ENCODE data around the gene IPO11.

The IPO11 gene

DNA sequence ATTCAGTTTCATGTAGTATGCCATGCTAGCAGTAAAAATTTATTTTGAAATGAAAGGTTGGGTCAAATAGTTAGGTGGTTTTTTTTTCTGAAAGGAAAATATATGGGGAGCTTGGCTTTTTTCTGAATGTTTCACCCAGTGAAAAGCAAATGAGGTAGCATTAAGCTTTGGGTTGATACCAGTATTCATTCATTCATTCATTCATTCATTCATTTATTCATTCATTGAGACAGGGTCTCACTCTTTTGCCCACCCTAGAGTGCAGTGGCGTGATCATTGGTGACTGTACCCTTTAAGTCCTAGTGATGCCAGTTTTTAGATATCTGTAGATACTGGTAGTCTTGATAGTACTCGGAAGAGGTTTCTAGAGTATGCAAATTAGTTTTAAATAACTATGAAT lies 123.7 kb downstream of the IPO11 start:
- TF ChIP-seq CTCF (IDR thresholded peaks at IDR 0.05; ENCODE audit: borderline replicate concordance, insufficient read depth, low read depth, low read length), result no peak
- H3K4me3 ChIP-seq (ENCODE audit: low read depth, low read length), result no peak overlapping the region

DNA sequence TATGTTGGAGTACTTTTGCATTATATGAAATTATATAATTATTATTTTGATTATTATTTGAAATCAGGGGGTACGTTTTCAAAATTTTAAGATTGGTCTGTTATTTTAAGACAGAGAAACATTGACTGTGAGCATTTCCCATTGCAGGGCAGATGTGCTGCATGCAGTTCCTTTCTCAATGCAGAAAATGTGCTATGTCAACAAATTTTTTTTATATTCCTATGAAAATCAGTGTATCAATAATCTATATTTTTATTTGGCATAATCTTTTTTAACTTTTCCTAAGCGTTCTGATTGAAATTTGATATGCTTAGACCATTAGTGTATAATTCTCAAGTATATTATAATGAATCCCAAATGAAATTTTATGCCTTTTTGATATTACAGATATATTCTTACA lies 124.2 kb downstream of the IPO11 start:
- no peak overlapping the region for H3K4me3 ChIP-seq (ENCODE audit: low read depth, low read length)
- no peak for TF ChIP-seq CTCF (IDR thresholded peaks at IDR 0.05; ENCODE audit: borderline replicate concordance, insufficient read depth, low read depth, low read length)

DNA sequence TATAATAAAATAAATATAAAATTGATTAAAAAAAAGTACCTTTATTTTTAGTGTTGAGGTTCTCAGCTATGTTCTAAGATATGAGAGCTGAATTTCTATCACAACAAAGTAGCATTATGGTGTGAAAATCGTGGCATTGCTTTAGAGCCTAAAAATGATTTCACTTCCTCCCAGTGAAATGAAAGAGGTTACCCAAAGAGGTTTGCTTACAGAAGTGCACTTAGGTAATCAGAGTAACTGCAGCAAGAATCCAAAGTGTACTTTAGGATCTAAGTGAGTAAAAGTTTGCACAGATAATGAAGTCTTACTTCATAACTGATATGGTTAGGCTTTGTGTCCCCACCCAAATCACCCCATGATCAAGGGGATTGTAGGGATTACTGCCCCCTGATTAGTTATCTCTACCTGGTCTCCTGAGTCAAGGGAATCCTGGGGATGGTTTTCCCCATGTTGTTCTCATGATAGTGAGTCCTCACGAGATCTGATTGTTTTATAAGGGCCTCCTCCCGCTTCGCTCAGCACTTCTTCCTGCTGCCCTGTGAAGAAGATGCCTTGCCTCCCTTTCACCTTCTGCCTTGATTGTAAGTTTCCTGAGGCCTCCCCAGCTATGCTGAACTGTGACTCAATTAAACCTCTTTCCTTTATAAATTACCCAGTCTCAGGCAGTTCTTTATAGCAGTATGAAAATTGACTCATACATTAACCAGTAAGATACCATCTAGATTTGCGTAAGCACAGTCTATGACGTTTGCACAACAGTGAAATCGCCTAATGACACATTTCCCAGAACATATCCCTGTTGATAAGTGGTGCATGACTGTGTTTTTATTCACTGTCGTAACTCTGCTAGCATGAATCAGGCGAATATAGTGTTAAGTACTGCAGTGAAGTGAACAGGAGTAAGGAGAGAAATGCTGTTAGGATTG lies 125.7 kb downstream of the IPO11 start:
- no peak for TF ChIP-seq CTCF (IDR thresholded peaks at IDR 0.05; ENCODE audit: borderline replicate concordance, insufficient read depth, low read depth, low read length)
- H3K4me3 ChIP-seq (ENCODE audit: low read depth, low read length), result no peak overlapping the region

GRCh38 chr5:62542720-62543119 lies 130.2 kb downstream of the IPO11 start:
- no peak for TF ChIP-seq CTCF (IDR thresholded peaks at IDR 0.05; ENCODE audit: borderline replicate concordance, insufficient read depth, low read depth, low read length)

DNA sequence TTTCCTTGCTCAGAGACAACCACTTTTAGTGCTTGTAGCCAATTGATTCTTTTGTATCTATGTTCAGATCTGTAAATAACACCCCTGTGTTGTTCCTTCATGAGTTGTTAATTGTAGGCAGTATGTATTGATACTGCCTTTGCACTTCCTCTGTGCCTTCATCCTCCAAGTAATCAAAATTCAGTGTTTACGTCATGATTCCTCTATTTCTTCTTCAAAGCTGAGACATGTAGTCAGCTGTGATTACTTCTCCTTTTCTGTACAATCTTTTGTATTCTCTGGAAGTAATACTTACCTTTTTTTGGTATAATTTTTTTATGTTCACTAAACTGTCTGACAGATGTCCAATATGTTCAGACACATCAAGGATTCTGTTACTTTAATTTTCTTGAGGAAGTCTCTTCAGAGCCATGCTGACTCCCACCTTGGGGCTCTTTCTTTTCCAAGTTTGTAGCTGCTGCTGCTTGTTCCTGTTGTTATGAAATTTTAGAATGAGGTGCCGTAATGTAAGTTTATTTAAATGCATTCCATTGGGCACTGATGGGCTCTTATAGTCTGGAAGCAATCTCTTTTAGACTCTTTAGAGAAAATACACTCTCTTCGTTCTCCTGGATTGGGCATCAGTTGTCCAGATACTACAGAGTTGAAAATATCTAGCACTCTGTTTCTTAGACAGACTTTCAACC lies 135.5 kb downstream of the IPO11 start:
- H3K4me3 ChIP-seq (ENCODE audit: low read depth, low read length), result no peak overlapping the region
- no peak for TF ChIP-seq CTCF (IDR thresholded peaks at IDR 0.05; ENCODE audit: borderline replicate concordance, insufficient read depth, low read depth, low read length)

More at GRCh38 chr5:62542720-62543119, 130.2 kb downstream of the IPO11 start:
- no peak overlapping the region for H3K4me3 ChIP-seq (ENCODE audit: low read depth, low read length)

DNA sequence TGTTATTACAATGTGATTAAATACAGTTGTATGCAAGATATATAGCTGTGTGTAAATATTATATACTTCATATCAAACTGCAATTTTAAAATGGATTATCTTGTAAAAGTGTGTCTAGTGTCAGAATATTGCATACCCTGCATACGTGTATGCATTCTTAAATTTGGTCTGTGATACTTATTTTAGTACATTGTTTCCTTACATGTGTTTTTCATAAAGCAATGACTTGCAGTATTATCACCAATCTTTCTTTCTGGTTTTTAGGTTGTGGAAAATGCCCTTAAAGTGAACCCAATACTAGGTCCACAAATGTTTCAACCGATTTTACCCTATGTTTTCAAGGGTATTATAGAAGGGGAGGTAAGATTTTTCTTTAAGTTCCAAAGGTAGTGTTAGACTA lies 137.5 kb downstream of the IPO11 start:
- no peak for TF ChIP-seq CTCF (IDR thresholded peaks at IDR 0.05; ENCODE audit: borderline replicate concordance, insufficient read depth, low read depth, low read length)
- H3K4me3 ChIP-seq (ENCODE audit: low read depth, low read length), result no peak overlapping the region

All from GM12875 (cell line).